Endodermal cell (in vitro differentiated cells): ENCODE measurements around the gene TM7SF3. TPM values are rescaled to one million over a fixed set of nuclear protein-coding genes. Genes with fewer than 3 reads are reported as not detected.

ENCODE experiments used
- DNase-seq: peaks from one replicate; pipeline ENCODE4 v3.0.0-alpha.2; 2017
- H3K27ac ChIP-seq: 2 replicates; pipeline ENCODE4 v1.5.1; 2013; ENCODE audit warnings: mild to moderate bottlenecking, low read depth, low read length, moderate library complexity
- H3K27me3 ChIP-seq: 2 replicates; pipeline ENCODE4 v1.6.1; 2013; ENCODE audit warnings: mild to moderate bottlenecking, low read length, moderate library complexity; ENCODE audit not compliant: insufficient read depth, control insufficient read depth, poor library complexity, severe bottlenecking
- H3K36me3 ChIP-seq: 2 replicates; pipeline ENCODE4 v1.7.0; 2013; ENCODE audit warnings: mild to moderate bottlenecking, low read length, moderate library complexity; ENCODE audit not compliant: control insufficient read depth, insufficient read depth
- H3K4me1 ChIP-seq: one replicate; pipeline ENCODE4 v1.7.0; 2013; ENCODE audit warnings: low read length; ENCODE audit not compliant: control insufficient read depth, insufficient read depth
- H3K4me3 ChIP-seq: 2 replicates; pipeline ENCODE4 v1.5.1; 2013; ENCODE audit warnings: mild to moderate bottlenecking, low read length, moderate library complexity
- H3K9ac ChIP-seq: 2 replicates; pipeline ENCODE4 v1.6.1; 2013; ENCODE audit warnings: mild to moderate bottlenecking, low read length, moderate library complexity; ENCODE audit not compliant: poor library complexity, severe bottlenecking; ENCODE audit errors: extremely low read depth
- H3K9me3 ChIP-seq: 2 replicates; pipeline ENCODE4 v1.6.1; 2013; ENCODE audit warnings: mild to moderate bottlenecking, low read length, moderate library complexity; ENCODE audit not compliant: control insufficient read depth
- H3K27ac Mint-ChIP-seq: 2 replicates; pipeline ENCODE4 v1.8.0; 2020; ENCODE audit warnings: mixed read lengths
- H3K27me3 Mint-ChIP-seq: 2 replicates; pipeline ENCODE4 v1.8.0; 2021; ENCODE audit warnings: mild to moderate bottlenecking, mixed read lengths; ENCODE audit not compliant: insufficient read depth
- H3K36me3 Mint-ChIP-seq: 2 replicates; pipeline ENCODE4 v1.8.0; 2020; ENCODE audit warnings: low read depth, mixed read lengths
- H3K4me1 Mint-ChIP-seq: 2 replicates; pipeline ENCODE4 v1.8.0; 2020; ENCODE audit warnings: mixed read lengths
- H3K4me3 Mint-ChIP-seq: 2 replicates; pipeline ENCODE4 v1.8.0; 2020; ENCODE audit warnings: mild to moderate bottlenecking, moderate library complexity, mixed read lengths
- H3K9me3 Mint-ChIP-seq: 2 replicates; pipeline ENCODE4 v1.8.0; 2020; ENCODE audit warnings: mild to moderate bottlenecking, mixed read lengths
- WGBS, 2 experiments: methylation state at CpG; one replicate each; pipeline versions ENCODE4 v1.1.5 to v1.1.7; 2013; ENCODE audit warnings: missing lambda C conversion rate in 2 of 2, mixed read lengths in 1 of 2; ENCODE audit not compliant: insufficient coverage in 1 of 2, insufficient read length in 1 of 2; 5-methylcytosine and 5-hydroxymethylcytosine counted together
- total RNA-seq, 2 donors: library from RNA; stranded (reverse); fragmentation: NEBNext Ultra II Directional in 1 of 2; extraction: Animal tissue kit (Norgen Biotek cat#: 25700) in 1 of 2; gene quantifications; 2 replicates in 1 of 2; 3 replicates in 1 of 2; pipeline ENCODE4 v1.2.1, GENCODE V29; 2021
- TF ChIP-seq, protein P1 (sequence below): fragments of 200-600 bp; sonication (generic); conservative IDR thresholded peaks from 2 replicates; pipeline ENCODE4 v1.5.0; 2021; ENCODE audit warnings: antibody characterized with exemption, mild to moderate bottlenecking

Gene TM7SF3
- total RNA-seq, 2 donors from 2014 or later, result 55.7 to 86.8 TPM

GRCh38 chr12:27055966-27056365 lies 41.8 kb upstream of the TM7SF3 start:
- TF ChIP-seq, protein P1, sequence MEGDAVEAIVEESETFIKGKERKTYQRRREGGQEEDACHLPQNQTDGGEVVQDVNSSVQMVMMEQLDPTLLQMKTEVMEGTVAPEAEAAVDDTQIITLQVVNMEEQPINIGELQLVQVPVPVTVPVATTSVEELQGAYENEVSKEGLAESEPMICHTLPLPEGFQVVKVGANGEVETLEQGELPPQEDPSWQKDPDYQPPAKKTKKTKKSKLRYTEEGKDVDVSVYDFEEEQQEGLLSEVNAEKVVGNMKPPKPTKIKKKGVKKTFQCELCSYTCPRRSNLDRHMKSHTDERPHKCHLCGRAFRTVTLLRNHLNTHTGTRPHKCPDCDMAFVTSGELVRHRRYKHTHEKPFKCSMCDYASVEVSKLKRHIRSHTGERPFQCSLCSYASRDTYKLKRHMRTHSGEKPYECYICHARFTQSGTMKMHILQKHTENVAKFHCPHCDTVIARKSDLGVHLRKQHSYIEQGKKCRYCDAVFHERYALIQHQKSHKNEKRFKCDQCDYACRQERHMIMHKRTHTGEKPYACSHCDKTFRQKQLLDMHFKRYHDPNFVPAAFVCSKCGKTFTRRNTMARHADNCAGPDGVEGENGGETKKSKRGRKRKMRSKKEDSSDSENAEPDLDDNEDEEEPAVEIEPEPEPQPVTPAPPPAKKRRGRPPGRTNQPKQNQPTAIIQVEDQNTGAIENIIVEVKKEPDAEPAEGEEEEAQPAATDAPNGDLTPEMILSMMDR, result no peak
- H3K9me3 ChIP-seq, result no peaks in the 10 kb centered on the region
- H3K9ac ChIP-seq, result no peak overlapping the region
- Mint-ChIP-seq H3K4me1 (no peaks in the 10 kb centered on the region), H3K36me3 (no peaks in the 10 kb centered on the region), H3K27me3 (no peaks in the 10 kb centered on the region), H3K9me3 (no peaks in the 10 kb centered on the region), H3K4me3 (no peak overlapping the region), H3K27ac (no peak overlapping the region)
- H3K27ac ChIP-seq, result no peak overlapping the region
- H3K36me3 ChIP-seq, result no peaks in the 10 kb centered on the region
- no peaks in the 10 kb centered on the region for H3K4me1 ChIP-seq
- H3K27me3 ChIP-seq, result no peaks in the 10 kb centered on the region
- 90% methylated on average over 7 of the region's 7 CpGs for WGBS, 2 experiments
- DNase-seq, result no peak
- no peak overlapping the region for H3K4me3 ChIP-seq

- Histone ChIP-seq H3K4me1 (no peaks in the 10 kb centered on the region), H3K27ac (no peak overlapping the region), H3K9ac (no peak overlapping the region), H3K9me3 (no peaks in the 10 kb centered on the region), H3K27me3 (no peaks in the 10 kb centered on the region), H3K4me3 (no peak overlapping the region), H3K36me3 (no peaks in the 10 kb centered on the region)
- Mint-ChIP-seq H3K27ac (no peak overlapping the region), H3K9me3 (no peaks in the 10 kb centered on the region), H3K27me3 (no peaks in the 10 kb centered on the region), H3K36me3 (peaks cover 3% of the 10 kb centered on the region), H3K4me3 (no peak overlapping the region), H3K4me1 (no peaks in the 10 kb centered on the region)
- DNase-seq, result no peak
- WGBS, 2 experiments, result 90 to 100% methylated on average over 1 to 3 of the region's 3 CpGs
- TF ChIP-seq, protein P1, result no peak
Measured at GRCh38 chr12:27052742-27053141, 38.6 kb upstream of the TM7SF3 start.

DNA sequence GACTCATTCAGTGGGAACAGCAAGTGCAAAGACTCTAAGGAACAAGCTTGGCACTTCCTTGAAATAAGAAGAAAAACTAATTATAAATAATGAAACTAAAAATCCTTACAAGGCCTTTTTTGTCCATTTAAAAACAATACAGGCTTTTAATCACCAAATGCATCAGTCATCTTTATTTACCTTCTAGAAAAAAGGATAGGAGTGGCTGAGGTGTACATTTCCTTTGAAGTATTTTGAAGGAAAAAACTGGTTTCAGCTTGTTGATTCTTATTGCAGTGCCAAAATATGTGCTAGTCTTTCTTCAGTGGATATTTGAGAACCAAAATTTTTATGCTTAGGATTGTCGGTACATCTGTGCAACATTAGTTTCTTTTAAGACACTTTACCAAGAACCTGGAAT lies 38.0 kb upstream of the TM7SF3 start:
- H3K4me1 ChIP-seq, result no peaks in the 10 kb centered on the region
- H3K9me3 ChIP-seq, result no peaks in the 10 kb centered on the region
- H3K4me3 ChIP-seq, result no peak overlapping the region
- H3K27ac Mint-ChIP-seq, result no peak overlapping the region
- DNase-seq, result no peak
- H3K27me3 ChIP-seq, result no peaks in the 10 kb centered on the region
- no peak overlapping the region for H3K27ac ChIP-seq
- TF ChIP-seq, protein P1, result no peak
- H3K27me3 Mint-ChIP-seq, result no peaks in the 10 kb centered on the region
- no peaks in the 10 kb centered on the region for H3K9me3 Mint-ChIP-seq
- H3K9ac ChIP-seq, result no peak overlapping the region
- peaks cover 3% of the 10 kb centered on the region for H3K36me3 Mint-ChIP-seq
- no peak overlapping the region for H3K4me3 Mint-ChIP-seq
- no peaks in the 10 kb centered on the region for H3K36me3 ChIP-seq
- H3K4me1 Mint-ChIP-seq, result no peaks in the 10 kb centered on the region
- WGBS, 2 experiments, result 88% methylated on average over 1 of the region's 1 CpG; no CpG with 5 or more reads in 1 of the 2 experiments
